GM18519 (cell line): ENCODE data around the gene BAZ2B.
"Not testable (repeated sequence)": the region's sequence is repeated elsewhere in the genome, so short reads cannot be mapped to it uniquely, and the experiment has no call there.

ENCODE experiments used
- ATAC-seq: cut with Tn5 transposase; IDR thresholded peaks from one replicate; pipeline ENCODE4 v1.9.1; 2021; ENCODE audit warnings: mild to moderate bottlenecking, moderate library complexity; ENCODE audit not compliant: unreplicated experiment, low FRiP score

The BAZ2B gene

GRCh38 chr2:159441182-159441581, 175.2 kb downstream of the BAZ2B start:
- no peak for ATAC-seq

- no peak for ATAC-seq
Observed at GRCh38 chr2:159439421-159439820, 176.9 kb downstream of the BAZ2B start.

- no peak for ATAC-seq
Observed at GRCh38 chr2:159438720-159439353, 177.5 kb downstream of the BAZ2B start.

- ATAC-seq, result no peak
Observed at GRCh38 chr2:159438284-159438683, 178.1 kb downstream of the BAZ2B start.

- ATAC-seq, result no peak
Observed at GRCh38 chr2:159432610-159433009, 183.7 kb downstream of the BAZ2B start.

- ATAC-seq, result no peak
Observed at GRCh38 chr2:159427048-159427447, 189.3 kb downstream of the BAZ2B start.

- no peak for ATAC-seq
Observed at GRCh38 chr2:159419403-159419802, 196.9 kb downstream of the BAZ2B start.

- no peak for ATAC-seq
Observed at GRCh38 chr2:159411460-159411859, 204.9 kb downstream of the BAZ2B start.

GRCh38 chr2:159410276-159410675, 206.1 kb downstream of the BAZ2B start:
- no peak for ATAC-seq

GRCh38 chr2:159409116-159409800, 207.1 kb downstream of the BAZ2B start:
- ATAC-seq, result no peak

- no peak for ATAC-seq
Observed at GRCh38 chr2:159402790-159403189, 213.6 kb downstream of the BAZ2B start.

- not testable (repeated sequence) for ATAC-seq
Observed at GRCh38 chr2:159402160-159402559, 214.2 kb downstream of the BAZ2B start.

- no peak for ATAC-seq
Observed at GRCh38 chr2:159399716-159400415, 216.5 kb downstream of the BAZ2B start.

- no peak for ATAC-seq
Observed at GRCh38 chr2:159396799-159397198, 219.5 kb downstream of the BAZ2B start.

GRCh38 chr2:159382447-159383028, 233.8 kb downstream of the BAZ2B start:
- no peak for ATAC-seq

- no peak for ATAC-seq
Observed at GRCh38 chr2:159381574-159381973, 234.8 kb downstream of the BAZ2B start.

- ATAC-seq, result no peak
Observed at GRCh38 chr2:159380685-159381239, 235.6 kb downstream of the BAZ2B start.

GRCh38 chr2:159379181-159379580, 237.2 kb downstream of the BAZ2B start:
- ATAC-seq, result no peak

- no peak for ATAC-seq
Observed at GRCh38 chr2:159375241-159375640, 241.1 kb downstream of the BAZ2B start.

- no peak for ATAC-seq
Observed at GRCh38 chr2:159371506-159371905, 244.8 kb downstream of the BAZ2B start.

GRCh38 chr2:159366538-159366937, 249.8 kb downstream of the BAZ2B start:
- no peak for ATAC-seq
